Brain microvascular endothelial cell (primary cell): Measurements from ENCODE around the gene CCDC61.
A peak's percentile ranks its signal among the peaks of the same experiment; 100 is the strongest.

Experiments used
- DNase-seq: peaks from one replicate; pipeline ENCODE4 v3.0.0-alpha.2; 2020
- H3K27ac ChIP-seq: fragments of 250-450 bp; sonication (Bioruptor Pico); 2 replicates; pipeline ENCODE4 v1.5.1; 2020; ENCODE audit warnings: mild to moderate bottlenecking, moderate library complexity
- H3K27me3 ChIP-seq: fragments of 250-450 bp; sonication (Bioruptor Pico); replicated peaks from 2 replicates; pipeline ENCODE4 v1.5.1; 2020; ENCODE audit warnings: mild to moderate bottlenecking
- H3K36me3 ChIP-seq: fragments of 250-450 bp; sonication (Bioruptor Pico); replicated peaks from 2 replicates; pipeline ENCODE4 v1.5.1; 2020; ENCODE audit warnings: mild to moderate bottlenecking
- H3K4me3 ChIP-seq: 2 replicates; pipeline ENCODE4 v1.5.1; 2011; ENCODE audit warnings: low read depth, mild to moderate bottlenecking, control low read depth, low read length, moderate library complexity
- CTCF ChIP-seq: IDR thresholded peaks from 2 replicates; pipeline ENCODE4 v1.5.1; 2011; ENCODE audit warnings: low read depth, mild to moderate bottlenecking, moderate library complexity, low read length, control low read depth, inconsistent platforms; ENCODE audit errors: missing control alignments
- in situ Hi-C: cut with HindIII; loops from 2 replicates; pipeline ENCODE4 v1.10.0; 2017; ENCODE audit warnings: low sequenced_read_pairs, low pct_ligation_motif_present

The CCDC61 gene

GRCh38 chr19:46015687-46016425 is 20.6 kb downstream of the CCDC61 start:
- no peak for DNase-seq
- peaks cover 8% of the 10 kb centered on the region for H3K27me3 ChIP-seq
- H3K4me3 ChIP-seq: peak overlapping the region; percentile 47
- TF ChIP-seq CTCF: no peak
- H3K36me3 ChIP-seq: no peaks in the 10 kb centered on the region
- H3K27ac ChIP-seq: no peak overlapping the region
- in situ Hi-C loops: no loop called here

GRCh38 chr19:46016426-46017094 is 21.3 kb downstream of the CCDC61 start:
- TF ChIP-seq CTCF: peak; percentile 87
- Histone ChIP-seq H3K27me3 (peaks cover 8% of the 10 kb centered on the region), H3K4me3 (peak overlapping the region; percentile 47)

GRCh38 chr19:46017095-46017429 is 21.8 kb downstream of the CCDC61 start:
- no peak for TF ChIP-seq CTCF
- Histone ChIP-seq H3K27me3 (peaks cover 8% of the 10 kb centered on the region), H3K27ac (no peak overlapping the region), H3K4me3 (no peak overlapping the region), H3K36me3 (no peaks in the 10 kb centered on the region)
- DNase-seq: no peak
- in situ Hi-C loops: no loop called here

More at GRCh38 chr19:46016426-46017094, 21.3 kb downstream of the CCDC61 start:
- H3K36me3 ChIP-seq: no peaks in the 10 kb centered on the region
- peak; percentile 52 for DNase-seq
- H3K27ac ChIP-seq: no peak overlapping the region
- in situ Hi-C loops: no loop called here

GRCh38 chr19:46017874-46018675 is 22.8 kb downstream of the CCDC61 start:
- H3K36me3 ChIP-seq: no peaks in the 10 kb centered on the region
- in situ Hi-C loops: no loop called here
- H3K27me3 ChIP-seq: peaks cover 18% of the 10 kb centered on the region
- no peak overlapping the region for H3K4me3 ChIP-seq
- TF ChIP-seq CTCF: no peak
- DNase-seq: no peak
- no peak overlapping the region for H3K27ac ChIP-seq

GRCh38 chr19:46018729-46019251 is 23.5 kb downstream of the CCDC61 start:
- no peaks in the 10 kb centered on the region for H3K36me3 ChIP-seq
- no peak for DNase-seq
- H3K27me3 ChIP-seq: peaks cover 22% of the 10 kb centered on the region
- H3K27ac ChIP-seq: no peak overlapping the region
- no peak overlapping the region for H3K4me3 ChIP-seq
- no peak for TF ChIP-seq CTCF
- in situ Hi-C loops: no loop called here
